ENCODE measurements around the gene PILRA. TPM values are rescaled to one million over a fixed set of nuclear protein-coding genes. Genes with fewer than 3 reads are reported as not detected.

PILRA gene
- total and polyA plus RNA-seq, 2 of the 13 experiments (the other 11 are each of a cell fraction or from before 2014, with no cell fraction given) = 0.13 to 1.3 TPM

DNA sequence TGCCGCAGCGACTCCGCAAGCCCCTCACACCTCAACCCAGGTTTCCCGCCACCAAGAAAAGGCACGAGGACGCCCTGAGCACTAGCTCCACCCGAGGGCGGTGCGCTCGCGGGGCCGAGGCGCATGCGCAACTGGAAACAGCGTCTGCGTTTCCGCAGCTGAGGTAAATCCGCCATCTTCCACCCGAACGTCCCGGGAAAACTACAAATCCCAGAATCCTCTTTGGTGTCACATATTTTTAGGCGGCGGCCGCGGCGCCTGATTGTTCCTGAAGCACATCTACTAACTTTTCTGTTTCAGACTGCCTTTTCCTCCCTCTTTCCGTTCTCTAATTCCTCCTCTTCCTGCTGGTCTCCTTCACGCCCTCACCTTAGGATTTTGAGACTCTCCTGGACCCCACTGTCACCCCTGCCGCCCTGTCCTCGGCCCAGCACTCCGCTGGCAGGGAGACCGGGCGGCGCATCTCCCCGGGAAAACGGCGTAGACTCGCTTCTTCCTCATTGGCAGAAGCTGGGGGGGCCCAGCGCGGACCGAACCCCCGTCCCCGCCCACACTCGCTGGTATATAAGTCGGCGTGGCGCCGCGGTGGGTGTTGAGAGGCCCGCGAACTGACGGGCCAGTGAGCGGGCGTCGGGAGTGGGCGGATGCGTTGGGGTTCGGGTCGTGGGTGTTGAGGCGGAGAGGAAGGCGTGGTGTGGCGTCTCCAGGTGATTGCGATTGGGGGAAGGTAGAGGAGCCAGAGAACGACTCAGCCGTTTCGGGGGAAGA lies 55.1 kb downstream of the PILRA start, which contains the start of gene ZCWPW1 (continued):
- TF ChIP-seq, protein P1, sequence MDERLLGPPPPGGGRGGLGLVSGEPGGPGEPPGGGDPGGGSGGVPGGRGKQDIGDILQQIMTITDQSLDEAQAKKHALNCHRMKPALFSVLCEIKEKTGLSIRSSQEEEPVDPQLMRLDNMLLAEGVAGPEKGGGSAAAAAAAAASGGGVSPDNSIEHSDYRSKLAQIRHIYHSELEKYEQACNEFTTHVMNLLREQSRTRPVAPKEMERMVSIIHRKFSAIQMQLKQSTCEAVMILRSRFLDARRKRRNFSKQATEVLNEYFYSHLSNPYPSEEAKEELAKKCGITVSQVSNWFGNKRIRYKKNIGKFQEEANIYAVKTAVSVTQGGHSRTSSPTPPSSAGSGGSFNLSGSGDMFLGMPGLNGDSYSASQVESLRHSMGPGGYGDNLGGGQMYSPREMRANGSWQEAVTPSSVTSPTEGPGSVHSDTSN (CRISPR knock-in tag; IDR thresholded peaks at IDR 0.05) = no peak
- TF ChIP-seq ZNF34 (CRISPR knock-in tag; IDR thresholded peaks at IDR 0.05; ENCODE audit: borderline replicate concordance) (no peak), ZNF772 (CRISPR knock-in tag; IDR thresholded peaks at IDR 0.05) (peak; percentile 85), ZNF605 (CRISPR knock-in tag; IDR thresholded peaks at IDR 0.05) (peak; percentile 75), KLF11 (CRISPR knock-in tag; IDR thresholded peaks at IDR 0.05) (peak; percentile 75), NKX3-1 (CRISPR knock-in tag; IDR thresholded peaks at IDR 0.05) (peak; percentile 93), NPAS2 (CRISPR knock-in tag; IDR thresholded peaks at IDR 0.05; ENCODE audit: borderline replicate concordance) (no peak), ZFP36 (IDR thresholded peaks at IDR 0.05; ENCODE audit: borderline replicate concordance, low read depth, low read length, partially characterized antibody) (no peak), ZNF331 (CRISPR knock-in tag; IDR thresholded peaks at IDR 0.05) (peak; percentile 83)
- TF ChIP-seq, protein P2, sequence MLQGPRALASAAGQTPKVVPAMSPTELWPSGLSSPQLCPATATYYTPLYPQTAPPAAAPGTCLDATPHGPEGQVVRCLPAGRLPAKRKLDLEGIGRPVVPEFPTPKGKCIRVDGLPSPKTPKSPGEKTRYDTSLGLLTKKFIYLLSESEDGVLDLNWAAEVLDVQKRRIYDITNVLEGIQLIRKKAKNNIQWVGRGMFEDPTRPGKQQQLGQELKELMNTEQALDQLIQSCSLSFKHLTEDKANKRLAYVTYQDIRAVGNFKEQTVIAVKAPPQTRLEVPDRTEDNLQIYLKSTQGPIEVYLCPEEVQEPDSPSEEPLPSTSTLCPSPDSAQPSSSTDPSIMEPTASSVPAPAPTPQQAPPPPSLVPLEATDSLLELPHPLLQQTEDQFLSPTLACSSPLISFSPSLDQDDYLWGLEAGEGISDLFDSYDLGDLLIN (CRISPR knock-in tag; IDR thresholded peaks at IDR 0.05; ENCODE audit: borderline replicate concordance) = peak; percentile 27; the same call in 1 of the 2 replicates
- TF ChIP-seq, protein P3, sequence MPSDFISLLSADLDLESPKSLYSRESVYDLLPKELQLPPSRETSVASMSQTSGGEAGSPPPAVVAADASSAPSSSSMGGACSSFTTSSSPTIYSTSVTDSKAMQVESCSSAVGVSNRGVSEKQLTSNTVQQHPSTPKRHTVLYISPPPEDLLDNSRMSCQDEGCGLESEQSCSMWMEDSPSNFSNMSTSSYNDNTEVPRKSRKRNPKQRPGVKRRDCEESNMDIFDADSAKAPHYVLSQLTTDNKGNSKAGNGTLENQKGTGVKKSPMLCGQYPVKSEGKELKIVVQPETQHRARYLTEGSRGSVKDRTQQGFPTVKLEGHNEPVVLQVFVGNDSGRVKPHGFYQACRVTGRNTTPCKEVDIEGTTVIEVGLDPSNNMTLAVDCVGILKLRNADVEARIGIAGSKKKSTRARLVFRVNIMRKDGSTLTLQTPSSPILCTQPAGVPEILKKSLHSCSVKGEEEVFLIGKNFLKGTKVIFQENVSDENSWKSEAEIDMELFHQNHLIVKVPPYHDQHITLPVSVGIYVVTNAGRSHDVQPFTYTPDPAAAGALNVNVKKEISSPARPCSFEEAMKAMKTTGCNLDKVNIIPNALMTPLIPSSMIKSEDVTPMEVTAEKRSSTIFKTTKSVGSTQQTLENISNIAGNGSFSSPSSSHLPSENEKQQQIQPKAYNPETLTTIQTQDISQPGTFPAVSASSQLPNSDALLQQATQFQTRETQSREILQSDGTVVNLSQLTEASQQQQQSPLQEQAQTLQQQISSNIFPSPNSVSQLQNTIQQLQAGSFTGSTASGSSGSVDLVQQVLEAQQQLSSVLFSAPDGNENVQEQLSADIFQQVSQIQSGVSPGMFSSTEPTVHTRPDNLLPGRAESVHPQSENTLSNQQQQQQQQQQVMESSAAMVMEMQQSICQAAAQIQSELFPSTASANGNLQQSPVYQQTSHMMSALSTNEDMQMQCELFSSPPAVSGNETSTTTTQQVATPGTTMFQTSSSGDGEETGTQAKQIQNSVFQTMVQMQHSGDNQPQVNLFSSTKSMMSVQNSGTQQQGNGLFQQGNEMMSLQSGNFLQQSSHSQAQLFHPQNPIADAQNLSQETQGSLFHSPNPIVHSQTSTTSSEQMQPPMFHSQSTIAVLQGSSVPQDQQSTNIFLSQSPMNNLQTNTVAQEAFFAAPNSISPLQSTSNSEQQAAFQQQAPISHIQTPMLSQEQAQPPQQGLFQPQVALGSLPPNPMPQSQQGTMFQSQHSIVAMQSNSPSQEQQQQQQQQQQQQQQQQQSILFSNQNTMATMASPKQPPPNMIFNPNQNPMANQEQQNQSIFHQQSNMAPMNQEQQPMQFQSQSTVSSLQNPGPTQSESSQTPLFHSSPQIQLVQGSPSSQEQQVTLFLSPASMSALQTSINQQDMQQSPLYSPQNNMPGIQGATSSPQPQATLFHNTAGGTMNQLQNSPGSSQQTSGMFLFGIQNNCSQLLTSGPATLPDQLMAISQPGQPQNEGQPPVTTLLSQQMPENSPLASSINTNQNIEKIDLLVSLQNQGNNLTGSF (CRISPR knock-in tag; IDR thresholded peaks at IDR 0.05) = peak; percentile 88
- TF ChIP-seq, protein P4, sequence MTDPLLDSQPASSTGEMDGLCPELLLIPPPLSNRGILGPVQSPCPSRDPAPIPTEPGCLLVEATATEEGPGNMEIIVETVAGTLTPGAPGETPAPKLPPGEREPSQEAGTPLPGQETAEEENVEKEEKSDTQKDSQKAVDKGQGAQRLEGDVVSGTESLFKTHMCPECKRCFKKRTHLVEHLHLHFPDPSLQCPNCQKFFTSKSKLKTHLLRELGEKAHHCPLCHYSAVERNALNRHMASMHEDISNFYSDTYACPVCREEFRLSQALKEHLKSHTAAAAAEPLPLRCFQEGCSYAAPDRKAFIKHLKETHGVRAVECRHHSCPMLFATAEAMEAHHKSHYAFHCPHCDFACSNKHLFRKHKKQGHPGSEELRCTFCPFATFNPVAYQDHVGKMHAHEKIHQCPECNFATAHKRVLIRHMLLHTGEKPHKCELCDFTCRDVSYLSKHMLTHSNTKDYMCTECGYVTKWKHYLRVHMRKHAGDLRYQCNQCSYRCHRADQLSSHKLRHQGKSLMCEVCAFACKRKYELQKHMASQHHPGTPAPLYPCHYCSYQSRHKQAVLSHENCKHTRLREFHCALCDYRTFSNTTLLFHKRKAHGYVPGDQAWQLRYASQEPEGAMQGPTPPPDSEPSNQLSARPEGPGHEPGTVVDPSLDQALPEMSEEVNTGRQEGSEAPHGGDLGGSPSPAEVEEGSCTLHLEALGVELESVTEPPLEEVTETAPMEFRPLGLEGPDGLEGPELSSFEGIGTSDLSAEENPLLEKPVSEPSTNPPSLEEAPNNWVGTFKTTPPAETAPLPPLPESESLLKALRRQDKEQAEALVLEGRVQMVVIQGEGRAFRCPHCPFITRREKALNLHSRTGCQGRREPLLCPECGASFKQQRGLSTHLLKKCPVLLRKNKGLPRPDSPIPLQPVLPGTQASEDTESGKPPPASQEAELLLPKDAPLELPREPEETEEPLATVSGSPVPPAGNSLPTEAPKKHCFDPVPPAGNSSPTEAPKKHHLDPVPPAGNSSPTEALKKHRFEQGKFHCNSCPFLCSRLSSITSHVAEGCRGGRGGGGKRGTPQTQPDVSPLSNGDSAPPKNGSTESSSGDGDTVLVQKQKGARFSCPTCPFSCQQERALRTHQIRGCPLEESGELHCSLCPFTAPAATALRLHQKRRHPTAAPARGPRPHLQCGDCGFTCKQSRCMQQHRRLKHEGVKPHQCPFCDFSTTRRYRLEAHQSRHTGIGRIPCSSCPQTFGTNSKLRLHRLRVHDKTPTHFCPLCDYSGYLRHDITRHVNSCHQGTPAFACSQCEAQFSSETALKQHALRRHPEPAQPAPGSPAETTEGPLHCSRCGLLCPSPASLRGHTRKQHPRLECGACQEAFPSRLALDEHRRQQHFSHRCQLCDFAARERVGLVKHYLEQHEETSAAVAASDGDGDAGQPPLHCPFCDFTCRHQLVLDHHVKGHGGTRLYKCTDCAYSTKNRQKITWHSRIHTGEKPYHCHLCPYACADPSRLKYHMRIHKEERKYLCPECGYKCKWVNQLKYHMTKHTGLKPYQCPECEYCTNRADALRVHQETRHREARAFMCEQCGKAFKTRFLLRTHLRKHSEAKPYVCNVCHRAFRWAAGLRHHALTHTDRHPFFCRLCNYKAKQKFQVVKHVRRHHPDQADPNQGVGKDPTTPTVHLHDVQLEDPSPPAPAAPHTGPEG (CRISPR knock-in tag; IDR thresholded peaks at IDR 0.05) = 0 out of 2 replicates have a peak, but pooled peaks have one; percentile 20
- TF ChIP-seq, protein P5, sequence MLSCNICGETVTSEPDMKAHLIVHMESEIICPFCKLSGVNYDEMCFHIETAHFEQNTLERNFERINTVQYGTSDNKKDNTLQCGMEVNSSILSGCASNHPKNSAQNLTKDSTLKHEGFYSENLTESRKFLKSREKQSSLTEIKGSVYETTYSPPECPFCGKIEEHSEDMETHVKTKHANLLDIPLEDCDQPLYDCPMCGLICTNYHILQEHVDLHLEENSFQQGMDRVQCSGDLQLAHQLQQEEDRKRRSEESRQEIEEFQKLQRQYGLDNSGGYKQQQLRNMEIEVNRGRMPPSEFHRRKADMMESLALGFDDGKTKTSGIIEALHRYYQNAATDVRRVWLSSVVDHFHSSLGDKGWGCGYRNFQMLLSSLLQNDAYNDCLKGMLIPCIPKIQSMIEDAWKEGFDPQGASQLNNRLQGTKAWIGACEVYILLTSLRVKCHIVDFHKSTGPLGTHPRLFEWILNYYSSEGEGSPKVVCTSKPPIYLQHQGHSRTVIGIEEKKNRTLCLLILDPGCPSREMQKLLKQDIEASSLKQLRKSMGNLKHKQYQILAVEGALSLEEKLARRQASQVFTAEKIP (CRISPR knock-in tag; IDR thresholded peaks at IDR 0.05; ENCODE audit: borderline replicate concordance) = no peak

All from HepG2 (cell line).